ENCODE results near the gene GIPR. TPM values are rescaled to one million over a fixed set of nuclear protein-coding genes. Genes with fewer than 3 reads are reported as not detected.

Gene GIPR
- total and polyA plus RNA-seq, 10 of the 15 experiments (the other 5 are each of a cell fraction or from before 2014, with no cell fraction given), result 1.7 to 26.3 (median 13.7) TPM

GRCh38 chr19:45643024-45643926 is 24.7 kb upstream of the GIPR start (continued):
- TF ChIP-seq CTCF (IDR thresholded peaks at IDR 0.05 in 2 of 3, conservative IDR thresholded peaks at IDR 0.05 in 1 of 3; ENCODE audit: control insufficient read depth in 2 of 3, extremely low read depth in 1 of 3, insufficient read depth in 1 of 3, low read depth in 3 of 3, low read length in 3 of 3) (peak; percentile 99 to 100 (median 99)), EGR1 (IDR thresholded peaks at IDR 0.05; ENCODE audit: borderline replicate concordance in 1 of 2, low read depth in 2 of 2, low read length in 2 of 2) (no peak), SMAD1 (IDR thresholded peaks at IDR 0.05; ENCODE audit: low read depth, partially characterized antibody) (no peak), BMI1 (IDR thresholded peaks at IDR 0.05; ENCODE audit: borderline replicate concordance) (no peak), MXI1 (IDR thresholded peaks at IDR 0.05; ENCODE audit: low read depth, low read length) (0 out of 2 replicates have a peak, but pooled peaks have one; percentile 29), MAX (IDR thresholded peaks at IDR 0.05; ENCODE audit: low read depth, low read length) (0 out of 2 replicates have a peak, but pooled peaks have one; percentile 10), STAT1 (conservative IDR thresholded peaks at IDR 0.05) (0 out of 2 replicates have a peak, but pooled peaks have one; percentile 19), ZNF207 (IDR thresholded peaks at IDR 0.05; ENCODE audit: borderline replicate concordance) (0 out of 2 replicates have a peak, but pooled peaks have one; percentile 17), POU2F2 (IDR thresholded peaks at IDR 0.05; ENCODE audit: borderline replicate concordance, low read depth, low read length) (no peak), NFIC (IDR thresholded peaks at IDR 0.05; ENCODE audit: low read depth, low read length) (peak; percentile 41; the same call in 1 of the 2 replicates), CBFB (IDR thresholded peaks at IDR 0.05; ENCODE audit: low read depth) (0 out of 2 replicates have a peak, but pooled peaks have one; percentile 16), RELB (IDR thresholded peaks at IDR 0.05; ENCODE audit: low read depth) (no peak), TCF7 (IDR thresholded peaks at IDR 0.05; ENCODE audit: borderline replicate concordance) (no peak), YBX1 (IDR thresholded peaks at IDR 0.05) (no peak), NFYB (IDR thresholded peaks at IDR 0.05; ENCODE audit: insufficient read depth, low read depth, low read length) (no peak), MLLT1 (IDR thresholded peaks at IDR 0.05) (no peak), ZNF687 (IDR thresholded peaks at IDR 0.05) (0 out of 2 replicates have a peak, but pooled peaks have one; percentile 2), RAD21 (IDR thresholded peaks at IDR 0.05; ENCODE audit: insufficient read depth, low read depth, low read length) (peak; percentile 99)
